ENCODE measurements around the gene NACC2. TPM values are rescaled to one million over a fixed set of nuclear protein-coding genes. Genes with fewer than 3 reads are reported as not detected.

NACC2 gene
- total and polyA plus RNA-seq, 2 experiments from 2014 or later = 11.0 to 13.0 TPM

DNA sequence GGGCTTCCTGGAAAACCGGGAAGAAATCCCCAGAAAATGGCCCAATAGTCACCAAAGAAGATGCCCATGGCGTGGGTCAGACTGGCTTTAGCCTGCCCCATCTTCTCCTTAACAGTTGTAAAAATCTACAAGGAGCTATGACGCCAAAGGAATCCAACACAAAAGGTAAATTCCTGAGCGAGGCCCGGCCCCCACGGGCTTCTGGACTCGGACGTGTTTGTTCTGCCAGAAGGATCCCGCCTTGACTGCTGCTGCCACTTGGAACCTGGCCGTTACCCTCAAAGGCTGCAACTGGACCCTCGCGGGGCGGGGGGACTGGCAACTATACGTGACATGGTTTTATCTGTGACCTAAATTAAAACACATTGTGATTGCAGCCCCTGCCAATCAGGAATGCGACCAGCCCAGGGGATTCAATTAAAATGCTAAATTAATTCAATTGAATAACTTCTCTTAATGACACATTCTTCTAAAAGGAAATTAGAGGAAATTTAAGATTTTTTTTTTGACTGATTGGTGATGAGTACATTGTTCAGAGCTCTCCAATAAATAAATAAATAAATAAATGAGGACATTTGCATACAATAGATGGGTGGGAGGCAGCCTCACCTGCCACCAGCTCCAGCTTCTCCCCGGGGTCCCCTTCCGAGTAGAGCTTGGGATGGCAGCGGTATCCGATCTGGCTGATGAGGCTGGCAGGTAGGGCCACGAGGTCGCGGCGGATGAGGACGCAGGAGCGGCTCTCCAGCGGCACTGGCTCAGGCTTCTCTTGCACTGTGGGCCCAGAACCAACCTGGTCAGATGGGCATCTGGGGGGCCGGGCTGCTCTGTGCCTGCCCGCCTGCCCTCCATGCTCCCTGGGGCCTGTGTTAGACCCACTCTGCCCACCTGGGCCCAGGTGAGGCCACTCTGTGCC, 79.2 kb downstream of the NACC2 start:
- no peaks in the 10 kb centered on the region for H3K9me2 ChIP-seq (replicated peaks; ENCODE audit: insufficient read depth)
- H3K4me1 ChIP-seq (ENCODE audit: insufficient read depth) = peaks cover 12% of the 10 kb centered on the region
- peaks cover 16% of the 10 kb centered on the region for H4K20me1 ChIP-seq (ENCODE audit: insufficient read depth, poor library complexity, severe bottlenecking)
- no peaks in the 10 kb centered on the region for H3K27me3 ChIP-seq
- H2AFZ ChIP-seq = no peak overlapping the region
- H3K36me3 ChIP-seq (replicated peaks; ENCODE audit: insufficient read depth, low read depth) = no peaks in the 10 kb centered on the region
- no peaks in the 10 kb centered on the region for H3K9me3 ChIP-seq (ENCODE audit: low read depth)
- 79% methylated on average over 28 of the region's 28 CpGs for WGBS (ENCODE audit: low lambda C conversion rate, missing lambda C conversion rate)
- DNase-seq (ENCODE audit: low spot score) = no peak
- H3K4me3 ChIP-seq = no peak overlapping the region
- H3K4me2 ChIP-seq = no peak overlapping the region
- no peak overlapping the region for H3K27ac ChIP-seq
- TF ChIP-seq EZH2phosphoT487 (IDR thresholded peaks at IDR 0.05; ENCODE audit: low read depth, severe bottlenecking, unreplicated experiment) = no peak
- TF ChIP-seq EZH2 (IDR thresholded peaks at IDR 0.05; ENCODE audit: borderline replicate concordance) = no peak
- TF ChIP-seq, protein P1, sequence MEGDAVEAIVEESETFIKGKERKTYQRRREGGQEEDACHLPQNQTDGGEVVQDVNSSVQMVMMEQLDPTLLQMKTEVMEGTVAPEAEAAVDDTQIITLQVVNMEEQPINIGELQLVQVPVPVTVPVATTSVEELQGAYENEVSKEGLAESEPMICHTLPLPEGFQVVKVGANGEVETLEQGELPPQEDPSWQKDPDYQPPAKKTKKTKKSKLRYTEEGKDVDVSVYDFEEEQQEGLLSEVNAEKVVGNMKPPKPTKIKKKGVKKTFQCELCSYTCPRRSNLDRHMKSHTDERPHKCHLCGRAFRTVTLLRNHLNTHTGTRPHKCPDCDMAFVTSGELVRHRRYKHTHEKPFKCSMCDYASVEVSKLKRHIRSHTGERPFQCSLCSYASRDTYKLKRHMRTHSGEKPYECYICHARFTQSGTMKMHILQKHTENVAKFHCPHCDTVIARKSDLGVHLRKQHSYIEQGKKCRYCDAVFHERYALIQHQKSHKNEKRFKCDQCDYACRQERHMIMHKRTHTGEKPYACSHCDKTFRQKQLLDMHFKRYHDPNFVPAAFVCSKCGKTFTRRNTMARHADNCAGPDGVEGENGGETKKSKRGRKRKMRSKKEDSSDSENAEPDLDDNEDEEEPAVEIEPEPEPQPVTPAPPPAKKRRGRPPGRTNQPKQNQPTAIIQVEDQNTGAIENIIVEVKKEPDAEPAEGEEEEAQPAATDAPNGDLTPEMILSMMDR (IDR thresholded peaks at IDR 0.05; ENCODE audit: poor library complexity) = no peak
- peaks cover 16% of the 10 kb centered on the region for H3K79me2 ChIP-seq

DNA sequence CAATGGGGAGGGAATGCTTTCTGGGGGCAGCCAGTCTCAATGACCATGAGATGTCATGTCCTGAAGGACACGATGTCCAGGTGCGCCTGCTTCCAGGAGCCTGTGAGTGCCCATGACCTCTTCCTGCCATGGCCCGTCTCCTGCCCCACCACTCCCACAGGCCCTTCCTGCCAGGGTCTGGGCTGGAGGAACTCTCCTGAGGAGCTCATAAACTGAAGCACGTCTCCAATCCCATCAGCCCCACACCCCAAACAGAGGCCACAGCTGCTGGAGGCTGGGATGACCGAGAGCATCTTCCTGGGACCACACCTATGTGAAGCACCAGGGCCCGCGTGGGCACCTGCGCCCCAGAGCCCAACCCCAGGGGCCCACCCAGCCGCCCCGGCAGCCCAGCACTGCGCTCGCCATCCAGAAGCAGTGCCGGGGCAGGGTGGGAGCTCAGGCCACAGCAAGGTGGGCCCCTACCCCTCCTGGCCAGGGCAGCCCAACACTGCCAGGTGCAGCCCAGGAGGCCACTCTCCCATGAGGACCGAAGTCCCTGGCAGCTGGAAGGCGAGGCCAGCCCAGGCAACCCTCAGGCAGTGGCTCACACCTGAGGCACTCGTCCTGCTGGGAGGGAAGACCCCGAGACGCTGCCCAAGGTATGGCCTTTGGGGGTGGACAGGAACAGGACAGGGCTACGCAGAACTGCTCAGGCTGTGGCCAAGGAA, 80.0 kb downstream of the NACC2 start:
- no peak overlapping the region for H2AFZ ChIP-seq
- no peak overlapping the region for H3K4me3 ChIP-seq
- H3K9me3 ChIP-seq (ENCODE audit: low read depth) = no peaks in the 10 kb centered on the region
- no peaks in the 10 kb centered on the region for H3K9me2 ChIP-seq (replicated peaks; ENCODE audit: insufficient read depth)
- H3K27ac ChIP-seq = no peak overlapping the region
- peaks cover 16% of the 10 kb centered on the region for H4K20me1 ChIP-seq (ENCODE audit: insufficient read depth, poor library complexity, severe bottlenecking)
- H3K27me3 ChIP-seq = no peaks in the 10 kb centered on the region
- no peak overlapping the region for H3K4me2 ChIP-seq
- H3K79me2 ChIP-seq = peaks cover 7% of the 10 kb centered on the region
- no peak for DNase-seq (ENCODE audit: low spot score)
- peaks cover 12% of the 10 kb centered on the region for H3K4me1 ChIP-seq (ENCODE audit: insufficient read depth)
- no peaks in the 10 kb centered on the region for H3K36me3 ChIP-seq (replicated peaks; ENCODE audit: insufficient read depth, low read depth)
- WGBS (ENCODE audit: low lambda C conversion rate, missing lambda C conversion rate) = 90% methylated on average over 19 of the region's 19 CpGs
- no peak for TF ChIP-seq EZH2phosphoT487 (IDR thresholded peaks at IDR 0.05; ENCODE audit: low read depth, severe bottlenecking, unreplicated experiment)
- no peak for TF ChIP-seq EZH2 (IDR thresholded peaks at IDR 0.05; ENCODE audit: borderline replicate concordance)
- TF ChIP-seq, protein P1 (IDR thresholded peaks at IDR 0.05; ENCODE audit: poor library complexity) = no peak

DNA sequence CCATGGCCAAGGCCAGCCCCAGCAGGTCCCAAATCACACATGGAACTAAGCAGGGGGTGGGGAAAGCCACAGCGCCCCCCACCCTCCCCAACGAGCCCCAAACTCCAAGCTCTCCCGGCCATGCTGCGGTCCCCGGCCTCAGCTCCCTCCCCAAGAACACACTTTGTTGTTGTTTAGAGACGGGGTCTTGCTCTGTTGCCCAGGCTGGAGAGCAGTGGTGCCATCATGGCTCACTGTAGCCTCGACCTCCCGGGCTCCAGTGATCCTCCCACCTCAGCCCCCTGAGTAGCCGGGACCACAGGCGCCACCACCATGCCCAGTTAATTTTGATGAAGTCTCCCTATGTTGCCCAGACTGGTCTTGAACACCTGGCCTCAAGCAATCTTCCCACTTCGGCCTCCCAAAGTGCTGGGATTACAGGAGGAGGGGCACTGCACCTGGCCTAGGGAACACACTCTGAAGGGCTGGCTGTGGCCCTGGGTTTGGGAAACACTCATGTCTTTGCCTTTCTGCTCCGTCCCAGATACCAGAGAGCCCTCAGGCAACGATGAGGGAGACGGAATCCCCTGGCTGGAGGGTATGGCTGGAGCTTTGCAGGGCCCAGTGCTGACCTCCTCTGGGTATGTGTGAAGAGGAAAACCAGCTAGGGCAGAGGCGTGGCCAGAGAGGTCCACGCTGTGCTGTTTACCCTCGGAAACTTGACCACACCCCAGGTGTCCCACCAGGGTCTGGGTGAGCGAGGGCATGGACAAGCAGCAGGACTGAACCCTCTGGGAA, 80.8 kb downstream of the NACC2 start:
- H3K79me2 ChIP-seq = peaks cover 7% of the 10 kb centered on the region
- no peak overlapping the region for H2AFZ ChIP-seq
- no peaks in the 10 kb centered on the region for H3K27me3 ChIP-seq
- 96% methylated on average over 15 of the region's 18 CpGs for WGBS (ENCODE audit: low lambda C conversion rate, missing lambda C conversion rate)
- no peaks in the 10 kb centered on the region for H3K36me3 ChIP-seq (replicated peaks; ENCODE audit: insufficient read depth, low read depth)
- no peaks in the 10 kb centered on the region for H3K9me2 ChIP-seq (replicated peaks; ENCODE audit: insufficient read depth)
- no peak for TF ChIP-seq EZH2phosphoT487 (IDR thresholded peaks at IDR 0.05; ENCODE audit: low read depth, severe bottlenecking, unreplicated experiment)
- TF ChIP-seq, protein P1 (IDR thresholded peaks at IDR 0.05; ENCODE audit: poor library complexity) = no peak
- no peak for TF ChIP-seq EZH2 (IDR thresholded peaks at IDR 0.05; ENCODE audit: borderline replicate concordance)
- no peak overlapping the region for H3K4me3 ChIP-seq
- no peak overlapping the region for H3K27ac ChIP-seq
- no peaks in the 10 kb centered on the region for H3K9me3 ChIP-seq (ENCODE audit: low read depth)
- peaks cover 12% of the 10 kb centered on the region for H3K4me1 ChIP-seq (ENCODE audit: insufficient read depth)
- no peak overlapping the region for H3K4me2 ChIP-seq
- peaks cover 16% of the 10 kb centered on the region for H4K20me1 ChIP-seq (ENCODE audit: insufficient read depth, poor library complexity, severe bottlenecking)
- DNase-seq (ENCODE audit: low spot score) = no peak

All from hepatocyte (in vitro differentiated cells).